ENCODE results near the gene PRELID2.

The PRELID2 gene

DNA sequence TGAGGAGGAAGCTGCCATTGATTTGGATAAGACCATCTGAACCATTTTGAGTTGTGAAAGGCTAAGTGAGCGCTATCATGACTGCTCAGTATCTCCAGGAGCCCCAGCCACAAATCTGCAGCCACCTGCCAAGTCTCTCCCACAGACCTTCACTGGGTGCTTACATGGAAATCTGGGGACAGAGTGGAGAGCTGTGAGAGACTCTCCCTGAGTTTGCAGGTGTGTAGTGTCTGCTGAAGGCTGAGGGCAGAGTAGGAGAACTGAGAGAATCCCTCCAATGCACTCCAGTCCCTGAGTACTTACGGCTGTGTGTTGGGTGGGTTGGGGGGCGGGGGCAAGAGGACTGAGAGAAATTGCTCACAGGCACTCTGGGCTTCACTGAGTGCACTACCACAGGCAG, 123.7 kb downstream of the PRELID2 start:
- TF ChIP-seq CTCF (IDR thresholded peaks at IDR 0.05; ENCODE audit: low read depth, low read length, missing control alignments) = no peak
- no peak for DNase-seq (ENCODE audit: low read depth)
- no peak overlapping the region for H3K4me3 ChIP-seq (ENCODE audit: low read depth, low read length)
